ENCODE data around the gene HDAC4.
A peak's percentile ranks its signal among the peaks of the same experiment; 100 is the strongest.

The HDAC4 gene

DNA sequence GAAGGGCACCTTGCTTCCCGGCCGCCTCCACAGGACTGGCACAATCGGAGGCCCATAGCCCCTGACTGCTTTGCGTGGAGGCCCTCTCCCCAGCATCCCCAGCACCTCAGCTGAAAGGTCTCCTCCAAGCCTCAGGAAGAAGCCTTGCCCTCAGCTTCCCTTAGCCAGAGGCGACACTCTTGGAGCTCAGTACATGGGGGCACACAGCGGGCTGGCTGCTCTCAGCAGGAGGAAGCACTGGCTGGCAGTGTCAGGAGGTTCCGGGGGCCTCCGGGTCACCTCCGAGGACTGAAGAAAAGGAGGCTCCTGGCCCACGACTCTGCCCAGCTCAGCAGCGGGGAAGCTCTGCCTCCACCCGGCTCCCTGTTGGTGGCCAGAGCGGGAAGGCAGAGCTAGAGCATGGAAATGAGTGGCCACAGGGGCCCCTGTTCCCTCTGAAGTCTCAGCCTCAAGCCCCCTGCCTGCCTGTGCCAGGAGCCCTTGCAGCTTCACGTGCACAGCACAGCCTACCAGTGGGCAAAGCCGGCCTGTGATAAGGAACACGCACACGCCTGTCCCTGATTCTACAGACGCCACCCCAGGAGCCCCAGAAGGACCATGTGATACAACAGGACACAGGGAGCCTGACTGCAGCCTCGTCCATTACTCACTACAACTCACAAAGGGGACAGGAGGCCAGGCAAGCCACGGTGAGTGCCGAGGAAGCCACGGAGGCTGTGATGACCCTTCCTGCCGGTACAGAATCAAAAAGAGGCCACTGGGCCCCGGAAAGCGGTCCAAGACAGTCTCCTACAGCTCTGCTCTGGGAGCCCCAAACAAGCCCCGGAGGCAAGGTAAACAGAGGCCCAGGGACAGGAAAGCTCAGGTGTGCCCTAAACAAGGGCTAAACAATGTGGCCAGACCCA is 15.5 kb downstream of the HDAC4 start:
- no peaks in the 10 kb centered on the region for H3K9me3 ChIP-seq (ENCODE audit: control insufficient read depth, insufficient read depth, low read length)
- no peaks in the 10 kb centered on the region for H3K27me3 ChIP-seq (ENCODE audit: control insufficient read depth, insufficient read depth, low read length)
- H3K4me3 ChIP-seq (ENCODE audit: low read depth, low read length): no peak overlapping the region
- peaks cover 24% of the 10 kb centered on the region for H3K4me1 ChIP-seq (ENCODE audit: control insufficient read depth, insufficient read depth, low read length)
- H3K36me3 ChIP-seq (ENCODE audit: control insufficient read depth, insufficient read depth, low read length): peaks cover 5% of the 10 kb centered on the region
- H3K9ac ChIP-seq (ENCODE audit: low read depth, low read length): no peak overlapping the region

DNA sequence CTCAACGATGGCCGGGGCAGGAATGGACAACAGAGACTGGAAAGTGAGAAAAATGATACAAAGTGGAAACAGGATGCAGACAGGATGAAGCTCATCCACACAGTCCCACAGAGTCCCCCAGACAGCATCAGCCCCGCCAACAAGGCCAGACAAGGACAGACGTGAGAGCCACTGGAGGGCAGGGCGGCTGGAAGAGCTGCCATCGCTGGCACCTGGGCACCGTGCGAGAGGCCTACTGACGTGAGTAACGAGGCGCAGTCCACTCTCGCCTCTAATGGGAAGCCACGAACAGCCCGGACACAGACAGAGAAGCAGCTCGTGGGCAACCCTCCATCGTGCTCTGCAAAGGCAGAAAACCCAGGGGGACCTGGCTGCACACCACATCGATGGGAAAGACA is 17.1 kb downstream of the HDAC4 start:
- H3K4me1 ChIP-seq (ENCODE audit: control insufficient read depth, insufficient read depth, low read length): peaks cover 24% of the 10 kb centered on the region
- no peaks in the 10 kb centered on the region for H3K9me3 ChIP-seq (ENCODE audit: control insufficient read depth, insufficient read depth, low read length)
- no peaks in the 10 kb centered on the region for H3K27me3 ChIP-seq (ENCODE audit: control insufficient read depth, insufficient read depth, low read length)
- H3K36me3 ChIP-seq (ENCODE audit: control insufficient read depth, insufficient read depth, low read length): peaks cover 5% of the 10 kb centered on the region
- H3K9ac ChIP-seq (ENCODE audit: low read depth, low read length): no peak overlapping the region
- no peak overlapping the region for H3K4me3 ChIP-seq (ENCODE audit: low read depth, low read length)

- Histone ChIP-seq H3K9ac (ENCODE audit: low read depth, low read length) (peak overlapping the region; percentile 18), H3K36me3 (ENCODE audit: control insufficient read depth, insufficient read depth, low read length) (peaks cover 5% of the 10 kb centered on the region), H3K4me1 (ENCODE audit: control insufficient read depth, insufficient read depth, low read length) (peaks cover 24% of the 10 kb centered on the region), H3K27me3 (ENCODE audit: control insufficient read depth, insufficient read depth, low read length) (no peaks in the 10 kb centered on the region), H3K4me3 (ENCODE audit: low read depth, low read length) (no peak overlapping the region), H3K9me3 (ENCODE audit: control insufficient read depth, insufficient read depth, low read length) (no peaks in the 10 kb centered on the region)
Measured at GRCh38 chr2:239383036-239383758, 17.6 kb downstream of the HDAC4 start.

DNA sequence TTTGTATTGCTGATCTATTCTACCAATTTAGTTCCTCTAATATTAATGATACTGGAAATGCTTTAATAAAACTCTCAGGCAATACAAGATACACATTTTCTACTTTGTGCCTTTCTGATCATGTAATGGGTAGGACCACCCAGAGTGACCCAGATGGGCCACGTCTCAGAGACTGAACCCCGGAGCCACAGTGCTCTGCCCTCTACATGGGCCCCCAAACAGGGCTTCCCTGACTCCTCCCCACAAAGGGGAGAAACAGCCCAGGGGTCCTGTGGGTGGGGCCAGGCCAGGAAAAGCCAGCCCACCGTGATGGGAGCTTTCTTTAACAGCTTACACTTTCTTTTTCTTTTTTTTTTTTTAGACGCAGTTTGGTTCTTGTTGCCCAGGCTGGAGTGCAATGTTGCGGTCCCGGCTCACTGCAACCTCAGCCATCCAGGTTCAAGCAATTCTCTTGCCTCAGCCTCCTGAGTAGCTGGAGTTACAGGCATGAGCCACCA is 18.4 kb downstream of the HDAC4 start:
- H3K36me3 ChIP-seq (ENCODE audit: control insufficient read depth, insufficient read depth, low read length): peaks cover 5% of the 10 kb centered on the region
- H3K9me3 ChIP-seq (ENCODE audit: control insufficient read depth, insufficient read depth, low read length): no peaks in the 10 kb centered on the region
- peaks cover 24% of the 10 kb centered on the region for H3K4me1 ChIP-seq (ENCODE audit: control insufficient read depth, insufficient read depth, low read length)
- no peaks in the 10 kb centered on the region for H3K27me3 ChIP-seq (ENCODE audit: control insufficient read depth, insufficient read depth, low read length)
- H3K4me3 ChIP-seq (ENCODE audit: low read depth, low read length): no peak overlapping the region
- no peak overlapping the region for H3K9ac ChIP-seq (ENCODE audit: low read depth, low read length)

GRCh38 chr2:239381709-239382134 is 19.1 kb downstream of the HDAC4 start:
- Histone ChIP-seq H3K9ac (ENCODE audit: low read depth, low read length) (no peak overlapping the region), H3K4me1 (ENCODE audit: control insufficient read depth, insufficient read depth, low read length) (peaks cover 24% of the 10 kb centered on the region), H3K36me3 (ENCODE audit: control insufficient read depth, insufficient read depth, low read length) (peaks cover 5% of the 10 kb centered on the region), H3K27me3 (ENCODE audit: control insufficient read depth, insufficient read depth, low read length) (no peaks in the 10 kb centered on the region), H3K4me3 (ENCODE audit: low read depth, low read length) (peak overlapping the region; percentile 2), H3K9me3 (ENCODE audit: control insufficient read depth, insufficient read depth, low read length) (no peaks in the 10 kb centered on the region)

DNA sequence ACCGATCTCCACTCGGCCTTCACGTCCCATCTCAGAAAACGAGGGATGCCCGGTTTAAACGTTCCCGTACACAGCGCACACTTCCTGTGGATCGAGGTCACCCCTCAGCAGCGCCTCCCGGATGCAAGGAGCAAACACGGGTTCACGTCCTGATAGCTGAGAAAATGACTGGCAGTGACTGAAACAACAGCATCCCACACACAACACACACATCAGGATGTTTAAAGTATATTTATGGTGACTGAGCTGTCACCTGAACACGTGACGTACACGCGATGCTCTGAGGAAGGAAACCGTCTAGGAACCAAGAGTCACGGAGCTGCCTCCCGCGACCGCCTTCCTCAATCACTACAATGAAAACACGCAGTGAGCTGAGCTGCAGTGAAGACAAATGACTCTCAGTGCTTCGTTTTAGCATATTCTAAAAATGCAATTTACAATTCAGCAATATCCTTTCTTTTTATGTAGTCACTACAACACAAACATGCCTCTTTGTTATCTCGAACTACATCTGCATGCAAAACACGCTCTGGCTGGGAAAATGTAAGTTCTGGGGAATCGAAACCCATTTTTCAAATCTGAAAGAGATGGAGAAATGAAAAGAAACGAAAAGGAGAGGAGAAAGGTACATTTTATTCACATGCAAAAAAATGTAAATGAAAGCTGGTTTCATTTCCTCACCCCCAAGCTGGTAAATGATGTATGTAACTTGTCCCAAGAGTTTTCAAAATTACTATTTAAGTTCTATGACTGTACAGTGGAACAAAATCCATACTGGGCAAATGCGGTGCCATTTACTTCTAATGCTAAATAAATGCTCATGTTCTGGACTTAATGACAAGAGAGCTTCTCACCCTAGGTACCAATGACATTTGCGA is 19.8 kb downstream of the HDAC4 start:
- peak overlapping the region; percentile 2 for H3K4me3 ChIP-seq (ENCODE audit: low read depth, low read length)
- H3K9me3 ChIP-seq (ENCODE audit: control insufficient read depth, insufficient read depth, low read length): no peaks in the 10 kb centered on the region
- H3K36me3 ChIP-seq (ENCODE audit: control insufficient read depth, insufficient read depth, low read length): peaks cover 4% of the 10 kb centered on the region
- H3K4me1 ChIP-seq (ENCODE audit: control insufficient read depth, insufficient read depth, low read length): peaks cover 24% of the 10 kb centered on the region
- no peaks in the 10 kb centered on the region for H3K27me3 ChIP-seq (ENCODE audit: control insufficient read depth, insufficient read depth, low read length)
- no peak overlapping the region for H3K9ac ChIP-seq (ENCODE audit: low read depth, low read length)

GRCh38 chr2:239379641-239380170 is 21.1 kb downstream of the HDAC4 start:
- Histone ChIP-seq H3K36me3 (ENCODE audit: control insufficient read depth, insufficient read depth, low read length) (peaks cover 9% of the 10 kb centered on the region), H3K9ac (ENCODE audit: low read depth, low read length) (no peak overlapping the region), H3K4me3 (ENCODE audit: low read depth, low read length) (no peak overlapping the region), H3K27me3 (ENCODE audit: control insufficient read depth, insufficient read depth, low read length) (no peaks in the 10 kb centered on the region), H3K4me1 (ENCODE audit: control insufficient read depth, insufficient read depth, low read length) (peaks cover 24% of the 10 kb centered on the region), H3K9me3 (ENCODE audit: control insufficient read depth, insufficient read depth, low read length) (no peaks in the 10 kb centered on the region)

DNA sequence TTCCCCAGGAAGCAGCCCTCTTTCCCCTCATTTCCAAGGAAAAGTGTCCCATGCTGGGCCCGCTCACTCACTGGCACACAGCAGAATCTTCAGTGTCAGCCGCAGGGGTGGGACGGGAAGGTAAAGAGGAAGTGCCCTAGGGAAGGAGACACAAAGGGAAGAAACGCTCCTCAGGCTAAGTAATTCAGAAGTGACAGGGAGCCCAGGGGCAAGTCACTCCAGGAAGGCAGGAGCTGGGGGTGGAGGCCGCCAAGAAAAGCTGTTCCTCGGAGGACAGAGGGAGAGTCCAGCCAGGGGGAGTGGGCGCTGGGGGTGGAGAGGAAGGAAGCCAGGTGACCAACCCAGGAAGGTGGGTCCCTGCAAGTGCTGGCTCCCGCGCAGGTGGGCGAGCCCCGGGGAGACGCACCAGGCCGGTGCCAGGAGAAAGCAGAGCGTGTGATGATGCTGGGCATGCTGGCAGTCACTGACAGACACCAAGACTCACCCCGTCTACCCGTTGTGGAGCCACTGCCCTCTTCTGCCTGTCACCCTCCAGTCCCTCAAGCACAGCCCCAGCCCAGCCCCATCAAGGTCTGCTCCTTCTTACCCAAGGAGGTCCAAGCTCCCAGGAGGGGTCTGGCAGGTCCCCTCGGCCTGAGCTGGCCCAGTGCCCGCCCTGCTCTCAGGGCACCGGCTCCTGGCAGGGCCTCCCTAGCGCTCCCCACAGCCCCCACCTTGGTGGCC is 21.7 kb downstream of the HDAC4 start:
- Histone ChIP-seq H3K4me1 (ENCODE audit: control insufficient read depth, insufficient read depth, low read length) (peaks cover 24% of the 10 kb centered on the region), H3K36me3 (ENCODE audit: control insufficient read depth, insufficient read depth, low read length) (peaks cover 9% of the 10 kb centered on the region), H3K4me3 (ENCODE audit: low read depth, low read length) (no peak overlapping the region), H3K27me3 (ENCODE audit: control insufficient read depth, insufficient read depth, low read length) (no peaks in the 10 kb centered on the region), H3K9ac (ENCODE audit: low read depth, low read length) (no peak overlapping the region), H3K9me3 (ENCODE audit: control insufficient read depth, insufficient read depth, low read length) (no peaks in the 10 kb centered on the region)

GRCh38 chr2:239378021-239378917 is 22.6 kb downstream of the HDAC4 start:
- H3K27me3 ChIP-seq (ENCODE audit: control insufficient read depth, insufficient read depth, low read length): no peaks in the 10 kb centered on the region
- no peaks in the 10 kb centered on the region for H3K9me3 ChIP-seq (ENCODE audit: control insufficient read depth, insufficient read depth, low read length)
- no peak overlapping the region for H3K4me3 ChIP-seq (ENCODE audit: low read depth, low read length)
- H3K4me1 ChIP-seq (ENCODE audit: control insufficient read depth, insufficient read depth, low read length): peaks cover 24% of the 10 kb centered on the region
- H3K36me3 ChIP-seq (ENCODE audit: control insufficient read depth, insufficient read depth, low read length): peaks cover 9% of the 10 kb centered on the region
- no peak overlapping the region for H3K9ac ChIP-seq (ENCODE audit: low read depth, low read length)

DNA sequence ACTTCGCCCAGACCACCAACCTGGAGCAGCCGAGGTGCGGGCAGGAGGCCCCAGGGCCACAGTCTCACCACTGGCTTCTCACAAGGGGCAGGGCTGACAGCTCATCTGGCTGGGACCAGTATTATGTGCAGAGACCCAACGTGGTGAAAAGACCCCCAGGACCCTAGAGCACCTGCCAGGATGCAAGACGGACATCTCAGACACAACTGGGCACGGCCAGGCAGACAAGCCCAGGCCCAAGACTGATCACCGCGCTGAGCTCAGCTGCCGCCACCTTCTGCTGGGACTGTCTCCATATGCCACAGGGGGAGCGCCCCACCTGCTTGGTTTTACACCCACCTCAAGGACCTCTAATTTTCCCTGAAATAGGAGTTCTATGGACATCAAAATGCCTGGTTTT is 23.2 kb downstream of the HDAC4 start:
- Histone ChIP-seq H3K9me3 (ENCODE audit: control insufficient read depth, insufficient read depth, low read length) (no peaks in the 10 kb centered on the region), H3K9ac (ENCODE audit: low read depth, low read length) (no peak overlapping the region), H3K36me3 (ENCODE audit: control insufficient read depth, insufficient read depth, low read length) (peaks cover 9% of the 10 kb centered on the region), H3K4me3 (ENCODE audit: low read depth, low read length) (no peak overlapping the region), H3K27me3 (ENCODE audit: control insufficient read depth, insufficient read depth, low read length) (no peaks in the 10 kb centered on the region), H3K4me1 (ENCODE audit: control insufficient read depth, insufficient read depth, low read length) (peaks cover 22% of the 10 kb centered on the region)

Measured in iPS-15b (cell line).